Endothelial cell (in vitro differentiated cells): ENCODE results near the gene EPC2. TPM values are rescaled to one million over a fixed set of nuclear protein-coding genes. Genes with fewer than 3 reads are reported as not detected.

Experiments used
- DNase-seq: peaks from one replicate; pipeline ENCODE4 v3.0.0; 2021; ENCODE audit warnings: low spot score
- H3K27ac Mint-ChIP-seq: one replicate; pipeline ENCODE4 v1.8.0; 2021; ENCODE audit warnings: mixed read lengths, inconsistent platforms; ENCODE audit not compliant: unreplicated experiment
- H3K27me3 Mint-ChIP-seq: one replicate; pipeline ENCODE4 v1.8.0; 2021; ENCODE audit warnings: mild to moderate bottlenecking, moderate library complexity, mixed read lengths, inconsistent platforms; ENCODE audit not compliant: unreplicated experiment
- H3K36me3 Mint-ChIP-seq: one replicate; pipeline ENCODE4 v1.8.0; 2021; ENCODE audit warnings: mild to moderate bottlenecking, low read depth, mixed read lengths, inconsistent platforms; ENCODE audit not compliant: unreplicated experiment
- H3K4me1 Mint-ChIP-seq: one replicate; pipeline ENCODE4 v1.8.0; 2021; ENCODE audit warnings: mild to moderate bottlenecking, mixed read lengths, inconsistent platforms; ENCODE audit not compliant: unreplicated experiment
- H3K4me3 Mint-ChIP-seq: one replicate; pipeline ENCODE4 v1.8.0; 2021; ENCODE audit warnings: mild to moderate bottlenecking, mixed read lengths, inconsistent platforms; ENCODE audit not compliant: unreplicated experiment
- H3K9me3 Mint-ChIP-seq: one replicate; pipeline ENCODE4 v1.8.0; 2021; ENCODE audit warnings: mixed read lengths, inconsistent platforms; ENCODE audit not compliant: unreplicated experiment
- total RNA-seq: library from RNA; stranded (reverse); fragmentation: NEBNext Ultra II Directional; extraction: Animal tissue kit (Norgen Biotek cat#: 25700); gene quantifications from one replicate; pipeline ENCODE4 v1.2.1, GENCODE V29; 2021; ENCODE audit not compliant: unreplicated experiment
- TF ChIP-seq, protein P1 (sequence below): fragments of 200-600 bp; sonication (generic); IDR thresholded peaks from one replicate; pipeline ENCODE4 v1.5.0; 2021; ENCODE audit warnings: antibody characterized with exemption; ENCODE audit not compliant: unreplicated experiment

Gene EPC2
- total RNA-seq, 1 donor from 2014 or later: 31.4 TPM

DNA sequence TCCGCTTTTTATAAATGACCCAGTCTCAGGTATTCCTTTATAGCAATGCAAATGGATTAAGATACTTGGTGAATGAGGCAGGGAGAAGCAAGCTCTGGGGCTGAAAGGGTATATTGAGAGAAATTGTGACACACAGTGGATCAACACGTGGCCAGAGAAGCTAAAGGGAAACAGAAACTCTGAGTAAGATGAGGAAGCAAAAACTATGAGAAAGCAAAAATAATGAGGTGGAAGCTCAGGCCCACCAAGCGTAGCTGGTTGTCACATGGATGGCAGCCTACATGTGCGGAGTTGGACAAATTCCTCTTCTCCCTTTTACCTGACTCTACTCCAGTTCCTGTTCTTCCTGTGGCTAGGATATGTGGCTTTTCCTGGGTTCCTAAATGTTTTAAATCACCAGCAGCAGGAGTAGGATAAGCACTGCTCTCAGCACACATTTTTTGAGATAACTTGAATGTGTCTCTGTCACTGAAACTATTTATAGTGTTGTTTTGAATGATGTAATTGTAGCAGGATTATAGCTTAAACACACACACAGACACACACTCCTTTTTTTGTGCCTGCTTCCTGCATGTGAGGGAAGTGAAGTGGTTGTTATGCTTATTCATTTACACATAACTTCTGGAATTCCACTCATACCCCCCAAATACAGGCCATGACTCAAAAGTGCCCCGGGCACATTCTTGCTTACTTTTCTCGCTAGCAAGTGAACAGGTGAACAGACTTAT lies 30.1 kb upstream of the EPC2 start:
- Mint-ChIP-seq H3K27ac (peak overlapping the region; percentile 4), H3K36me3 (no peaks in the 10 kb centered on the region), H3K27me3 (no peaks in the 10 kb centered on the region), H3K9me3 (no peaks in the 10 kb centered on the region), H3K4me1 (peaks cover 23% of the 10 kb centered on the region), H3K4me3 (no peak overlapping the region)
- TF ChIP-seq, protein P1, sequence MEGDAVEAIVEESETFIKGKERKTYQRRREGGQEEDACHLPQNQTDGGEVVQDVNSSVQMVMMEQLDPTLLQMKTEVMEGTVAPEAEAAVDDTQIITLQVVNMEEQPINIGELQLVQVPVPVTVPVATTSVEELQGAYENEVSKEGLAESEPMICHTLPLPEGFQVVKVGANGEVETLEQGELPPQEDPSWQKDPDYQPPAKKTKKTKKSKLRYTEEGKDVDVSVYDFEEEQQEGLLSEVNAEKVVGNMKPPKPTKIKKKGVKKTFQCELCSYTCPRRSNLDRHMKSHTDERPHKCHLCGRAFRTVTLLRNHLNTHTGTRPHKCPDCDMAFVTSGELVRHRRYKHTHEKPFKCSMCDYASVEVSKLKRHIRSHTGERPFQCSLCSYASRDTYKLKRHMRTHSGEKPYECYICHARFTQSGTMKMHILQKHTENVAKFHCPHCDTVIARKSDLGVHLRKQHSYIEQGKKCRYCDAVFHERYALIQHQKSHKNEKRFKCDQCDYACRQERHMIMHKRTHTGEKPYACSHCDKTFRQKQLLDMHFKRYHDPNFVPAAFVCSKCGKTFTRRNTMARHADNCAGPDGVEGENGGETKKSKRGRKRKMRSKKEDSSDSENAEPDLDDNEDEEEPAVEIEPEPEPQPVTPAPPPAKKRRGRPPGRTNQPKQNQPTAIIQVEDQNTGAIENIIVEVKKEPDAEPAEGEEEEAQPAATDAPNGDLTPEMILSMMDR: no peak
- no peak for DNase-seq

DNA sequence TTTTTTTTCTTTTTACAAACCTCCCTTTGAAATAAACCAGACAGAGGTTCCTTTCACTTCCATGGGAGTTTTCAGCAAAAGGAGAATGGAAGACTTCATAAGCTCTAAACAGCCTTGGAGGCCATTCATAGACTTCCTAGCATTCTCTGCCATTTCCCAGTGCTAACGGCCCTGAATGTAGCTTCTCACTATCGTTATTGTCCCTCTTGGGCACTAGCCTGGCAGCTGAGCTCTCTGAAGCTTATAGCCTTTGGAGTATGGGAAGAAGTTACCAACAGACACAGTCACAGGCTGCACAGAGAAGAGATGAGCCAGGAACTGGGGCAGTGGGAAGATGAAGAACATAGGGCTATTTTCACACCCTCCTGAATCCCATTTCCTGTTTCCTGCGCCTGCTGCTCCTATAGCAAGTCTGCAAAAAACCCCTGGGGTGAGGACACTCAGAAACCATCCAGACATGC lies 29.1 kb upstream of the EPC2 start:
- Mint-ChIP-seq H3K4me3 (no peak overlapping the region), H3K36me3 (no peaks in the 10 kb centered on the region), H3K27me3 (no peaks in the 10 kb centered on the region), H3K9me3 (no peaks in the 10 kb centered on the region), H3K27ac (no peak overlapping the region), H3K4me1 (peaks cover 23% of the 10 kb centered on the region)
- DNase-seq: peak; percentile 4
- TF ChIP-seq, protein P1: no peak

DNA sequence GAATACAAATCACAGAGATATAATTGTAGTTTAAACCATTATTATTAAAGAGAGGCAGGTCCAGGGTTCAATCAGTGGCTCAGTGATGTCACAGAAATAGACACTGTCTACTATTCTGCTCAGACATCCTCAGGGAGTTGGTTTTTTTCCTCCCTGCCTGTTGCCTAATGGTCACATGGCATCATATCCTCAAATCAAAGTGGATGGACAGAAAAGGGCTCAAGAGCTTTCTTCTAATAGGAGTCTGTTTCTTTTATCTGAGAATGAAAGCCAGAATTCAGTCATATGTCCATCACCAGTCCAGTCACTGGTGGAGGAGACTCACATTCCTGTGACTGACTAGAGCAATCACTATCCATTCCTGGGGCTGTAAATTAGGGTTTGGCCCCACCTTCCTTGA lies 27.9 kb upstream of the EPC2 start:
- Mint-ChIP-seq H3K36me3 (no peaks in the 10 kb centered on the region), H3K27ac (no peak overlapping the region), H3K4me1 (peaks cover 23% of the 10 kb centered on the region), H3K27me3 (no peaks in the 10 kb centered on the region), H3K4me3 (no peak overlapping the region), H3K9me3 (no peaks in the 10 kb centered on the region)
- TF ChIP-seq, protein P1: no peak
- no peak for DNase-seq

DNA sequence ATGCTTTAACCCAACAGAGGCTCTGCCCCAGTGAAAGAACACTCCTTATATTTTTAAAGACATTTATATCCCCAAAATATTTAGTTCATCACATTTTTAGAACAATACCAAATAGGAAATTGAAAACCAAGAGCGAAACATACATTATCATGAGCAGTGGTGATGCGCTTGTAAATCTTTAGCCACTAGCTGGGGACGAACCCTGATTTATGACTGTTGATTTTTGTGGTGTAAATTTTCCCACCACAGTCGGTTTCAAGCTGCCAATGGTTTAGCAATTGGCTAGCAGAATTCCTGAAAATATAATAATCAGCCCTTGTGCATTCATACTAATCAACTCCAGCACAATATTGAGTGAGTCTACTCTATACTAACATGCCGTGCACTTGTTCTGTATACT lies 27.3 kb upstream of the EPC2 start:
- Mint-ChIP-seq H3K4me3 (no peak overlapping the region), H3K4me1 (peaks cover 23% of the 10 kb centered on the region), H3K27me3 (no peaks in the 10 kb centered on the region), H3K27ac (no peak overlapping the region), H3K36me3 (no peaks in the 10 kb centered on the region), H3K9me3 (no peaks in the 10 kb centered on the region)
- DNase-seq: no peak
- TF ChIP-seq, protein P1: no peak

DNA sequence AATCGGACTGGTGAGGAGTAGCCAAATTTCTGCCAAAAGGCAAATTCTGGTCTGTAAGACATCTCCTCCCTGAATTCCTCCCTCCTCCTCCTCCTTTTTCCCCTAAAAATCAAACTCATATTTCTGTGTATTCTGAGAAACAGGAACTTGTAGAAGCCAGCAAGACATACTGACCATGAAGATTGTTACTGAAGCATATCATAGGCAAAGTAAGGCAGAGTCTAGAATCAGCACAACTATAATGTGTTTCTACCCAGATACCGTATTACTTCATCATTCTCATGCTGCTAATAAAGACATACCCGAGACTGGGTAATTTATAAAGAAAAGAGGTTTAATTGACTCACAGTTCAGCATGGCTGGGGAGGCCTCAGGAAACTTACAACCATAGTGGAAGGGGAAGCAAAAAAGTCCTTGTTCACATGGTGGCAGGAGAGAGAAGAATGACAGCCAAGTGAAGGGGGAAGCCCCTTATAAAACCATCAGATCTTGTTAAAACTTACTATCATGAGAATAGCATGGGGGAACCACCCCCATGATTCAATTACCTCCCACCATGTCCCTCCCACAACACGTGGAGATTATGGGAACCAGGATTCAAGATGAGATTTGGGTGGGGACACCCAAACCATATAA lies 24.9 kb upstream of the EPC2 start:
- Mint-ChIP-seq H3K36me3 (no peaks in the 10 kb centered on the region), H3K4me1 (peaks cover 16% of the 10 kb centered on the region), H3K4me3 (no peak overlapping the region), H3K9me3 (no peaks in the 10 kb centered on the region), H3K27ac (no peak overlapping the region), H3K27me3 (no peaks in the 10 kb centered on the region)
- TF ChIP-seq, protein P1: no peak
- no peak for DNase-seq
